Upper lobe of right lung (tissue), 1 donor: Measurements from ENCODE around the gene CFAP53. TPM values are rescaled to one million over a fixed set of nuclear protein-coding genes. Genes with fewer than 3 reads are reported as not detected.
A peak's percentile ranks its signal among the peaks of the same experiment; 100 is the strongest.
"Not testable (repeated sequence)": the region's sequence is repeated elsewhere in the genome, so short reads cannot be mapped to it uniquely, and the experiment has no call there.

Source experiments
- ATAC-seq: fragments of 200-7000 bp; cut with Tn5 transposase; one replicate; pipeline ENCODE4 v1.9.1; 2020; ENCODE audit warnings: mild to moderate bottlenecking, moderate library complexity
- DNase-seq: peaks from one replicate; pipeline ENCODE4 v3.0.0-alpha.2; 2020
- H3K27ac ChIP-seq: fragments of 200-600 bp; one replicate; pipeline ENCODE4 v1.8.0; 2022
- H3K27me3 ChIP-seq: fragments of 200-600 bp; one replicate; pipeline ENCODE4 v1.8.0; 2022; ENCODE audit warnings: mild to moderate bottlenecking
- H3K36me3 ChIP-seq: fragments of 200-600 bp; one replicate; pipeline ENCODE4 v1.8.0; 2022
- H3K4me1 ChIP-seq: fragments of 200-600 bp; one replicate; pipeline ENCODE4 v1.8.0; 2022
- H3K4me3 ChIP-seq: fragments of 200-600 bp; one replicate; pipeline ENCODE4 v1.8.0; 2022; ENCODE audit warnings: mild to moderate bottlenecking
- H3K9me3 ChIP-seq: fragments of 200-600 bp; one replicate; pipeline ENCODE4 v1.8.0; 2022
- CTCF ChIP-seq: fragments of 200-600 bp; IDR thresholded peaks from one replicate; pipeline ENCODE4 v1.8.0; 2022; ENCODE audit warnings: antibody characterized with exemption
- intact Hi-C: fragments of 100-400 bp; cut with DNase I; formaldehyde crosslinking; loops from one replicate; pipeline ENCODE4 v1.11.0; 2022
- total RNA-seq: library from RNA; stranded (reverse); fragmentation: NEBNext Ultra II Directional; extraction: Animal tissue kit (Norgen Biotek cat#: 25700); gene quantifications from one replicate; pipeline ENCODE4 v1.2.1, GENCODE V29; 2021
- donor health status: DM: no; HTN: yes; CAD: no; lungs with severe emphysema.

Gene CFAP53
- total RNA-seq, 1 donor from 2014 or later: not detected

GRCh38 chr18:50289108-50289443, 22.8 kb upstream of the CFAP53 start:
- Histone ChIP-seq H3K27ac (no peak overlapping the region), H3K36me3 (peaks cover 1% of the 10 kb centered on the region), H3K9me3 (no peaks in the 10 kb centered on the region), H3K4me1 (peaks cover 8% of the 10 kb centered on the region), H3K4me3 (no peak overlapping the region), H3K27me3 (no peaks in the 10 kb centered on the region)
- ATAC-seq: no peak
- DNase-seq: no peak
- no peak for TF ChIP-seq CTCF
- intact Hi-C loops: no loop called here

GRCh38 chr18:50288348-50289107, 22.2 kb upstream of the CFAP53 start:
- Histone ChIP-seq H3K4me3 (peak overlapping the region; percentile 74), H3K27ac (peak overlapping the region; percentile 94)
- H3K4me1 ChIP-seq, intact Hi-C loops, H3K36me3 ChIP-seq, DNase-seq, H3K27me3 ChIP-seq, H3K9me3 ChIP-seq, ATAC-seq: not testable (repeated sequence)

- peaks cover 8% of the 10 kb centered on the region for H3K4me1 ChIP-seq
- peak within 1 kb of the TSS; percentile 74 for H3K4me3 ChIP-seq
- peak; percentile 99 for DNase-seq
- H3K9me3 ChIP-seq: no peaks in the 10 kb centered on the region
- H3K27me3 ChIP-seq: no peaks in the 10 kb centered on the region
- TF ChIP-seq CTCF: peak; percentile 56
- ATAC-seq: peak; percentile 96
- intact Hi-C loops: no loop called here
- H3K36me3 ChIP-seq: peaks cover 14% of the 10 kb centered on the region
- peak within 1 kb of the TSS; percentile 94 for H3K27ac ChIP-seq
Observed at GRCh38 chr18:50287441-50288347, 21.4 kb upstream of the CFAP53 start, which contains the start of gene CXXC1. CXXC1 (minus strand) TSS chr18:50287692; CDS start chr18:50287589, 103 bp downstream.

- peak overlapping the region; percentile 94 for H3K27ac ChIP-seq
Observed at GRCh38 chr18:50287028-50287440, 20.7 kb upstream of the CFAP53 start.

GRCh38 chr18:50286391-50287027, 20.2 kb upstream of the CFAP53 start:
- peak; percentile 64 for DNase-seq
- peaks cover 13% of the 10 kb centered on the region for H3K4me1 ChIP-seq

More at GRCh38 chr18:50287028-50287440, 20.7 kb upstream of the CFAP53 start:
- no peaks in the 10 kb centered on the region for H3K9me3 ChIP-seq
- H3K36me3 ChIP-seq: peaks cover 21% of the 10 kb centered on the region
- no peak for TF ChIP-seq CTCF
- H3K4me1 ChIP-seq: peaks cover 12% of the 10 kb centered on the region
- intact Hi-C loops: no loop called here
- peak overlapping the region; percentile 74 for H3K4me3 ChIP-seq
- H3K27me3 ChIP-seq: no peaks in the 10 kb centered on the region
- ATAC-seq (no peak), DNase-seq (peak; percentile 70)

More at GRCh38 chr18:50286391-50287027, 20.2 kb upstream of the CFAP53 start:
- Histone ChIP-seq H3K36me3 (peaks cover 21% of the 10 kb centered on the region), H3K27me3 (no peaks in the 10 kb centered on the region), H3K4me3 (peak overlapping the region; percentile 74), H3K9me3 (no peaks in the 10 kb centered on the region), H3K27ac (peak overlapping the region; percentile 94)
- TF ChIP-seq CTCF: no peak
- no peak for ATAC-seq
- intact Hi-C loops: no loop called here
